ENCODE data around the gene AOX1.

- TF ChIP-seq, protein P1, sequence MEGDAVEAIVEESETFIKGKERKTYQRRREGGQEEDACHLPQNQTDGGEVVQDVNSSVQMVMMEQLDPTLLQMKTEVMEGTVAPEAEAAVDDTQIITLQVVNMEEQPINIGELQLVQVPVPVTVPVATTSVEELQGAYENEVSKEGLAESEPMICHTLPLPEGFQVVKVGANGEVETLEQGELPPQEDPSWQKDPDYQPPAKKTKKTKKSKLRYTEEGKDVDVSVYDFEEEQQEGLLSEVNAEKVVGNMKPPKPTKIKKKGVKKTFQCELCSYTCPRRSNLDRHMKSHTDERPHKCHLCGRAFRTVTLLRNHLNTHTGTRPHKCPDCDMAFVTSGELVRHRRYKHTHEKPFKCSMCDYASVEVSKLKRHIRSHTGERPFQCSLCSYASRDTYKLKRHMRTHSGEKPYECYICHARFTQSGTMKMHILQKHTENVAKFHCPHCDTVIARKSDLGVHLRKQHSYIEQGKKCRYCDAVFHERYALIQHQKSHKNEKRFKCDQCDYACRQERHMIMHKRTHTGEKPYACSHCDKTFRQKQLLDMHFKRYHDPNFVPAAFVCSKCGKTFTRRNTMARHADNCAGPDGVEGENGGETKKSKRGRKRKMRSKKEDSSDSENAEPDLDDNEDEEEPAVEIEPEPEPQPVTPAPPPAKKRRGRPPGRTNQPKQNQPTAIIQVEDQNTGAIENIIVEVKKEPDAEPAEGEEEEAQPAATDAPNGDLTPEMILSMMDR (IDR thresholded peaks at IDR 0.05 in 4 of 5, conservative IDR thresholded peaks at IDR 0.05 in 1 of 5), result no peak
- no peak for TF ChIP-seq POLR2A (IDR thresholded peaks at IDR 0.05)
Observed at GRCh38 chr2:200617156-200618053, 31.6 kb downstream of the AOX1 start.

All from gastrocnemius medialis (tissue), 4 donors.